Activated B cell treated with CpG ODN at 0.5 μM for 24 hours (primary cell): ENCODE data around the gene MYH1. TPM values are rescaled to one million over a fixed set of nuclear protein-coding genes. Genes with fewer than 3 reads are reported as not detected.

Source experiments
- ATAC-seq: fragments of 200-7000 bp; cut with Tn5 transposase; one replicate; pipeline ENCODE4 v1.10.0; 2021; ENCODE audit warnings: low read depth, mild to moderate bottlenecking, moderate library complexity
- CTCF ChIA-PET: fragments of 350-600 bp; sonication (Branson Sonifier 250); formaldehyde crosslinking; loops from one replicate; lab custom pipeline; 2021; ENCODE audit warnings: antibody characterized with exemption; lab: Charles Lee
- POLR2A ChIA-PET: fragments of 350-600 bp; sonication (Branson Sonifier 250); formaldehyde crosslinking; loops from one replicate; lab custom pipeline; 2021; ENCODE audit warnings: antibody characterized with exemption; lab: Charles Lee
- DNase-seq: peaks from one replicate; pipeline ENCODE4 v3.0.0; 2022
- H3K27ac Mint-ChIP-seq: one replicate; pipeline ENCODE4 v1.8.0; 2020; ENCODE audit warnings: mixed read lengths
- H3K27me3 Mint-ChIP-seq: one replicate; pipeline ENCODE4 v1.8.0; 2021; ENCODE audit warnings: mixed read lengths
- H3K36me3 Mint-ChIP-seq: one replicate; pipeline ENCODE4 v1.8.0; 2021; ENCODE audit warnings: low read depth, mixed read lengths
- H3K4me1 Mint-ChIP-seq: one replicate; pipeline ENCODE4 v1.8.0; 2021; ENCODE audit warnings: mixed read lengths
- H3K4me3 Mint-ChIP-seq: one replicate; pipeline ENCODE4 v1.8.0; 2020; ENCODE audit warnings: mild to moderate bottlenecking, mixed read lengths
- H3K9me3 Mint-ChIP-seq: one replicate; pipeline ENCODE4 v1.8.0; 2020; ENCODE audit warnings: mixed read lengths
- CTCF ChIP-seq: fragments of 200-600 bp; IDR thresholded peaks from one replicate; pipeline ENCODE4 v1.8.0; 2022; ENCODE audit warnings: antibody characterized with exemption, mild to moderate bottlenecking
- intact Hi-C: fragments of 100-400 bp; cut with micrococcal nuclease; formaldehyde crosslinking; loops from one replicate; pipeline ENCODE4 v1.15.1; 2024
- total RNA-seq: library from RNA; stranded (reverse); gene quantifications from 2 replicates; pipeline ENCODE4 v1.2.3, GENCODE V29; 2022

The MYH1 gene
- total RNA-seq, 1 donor from 2014 or later = not detected

GRCh38 chr17:10482252-10482651 lies 36.1 kb downstream of the MYH1 start:
- TF ChIP-seq CTCF = no peak
- DNase-seq (no peak), ATAC-seq (no peak)
- Mint-ChIP-seq H3K27ac (no peak overlapping the region), H3K4me1 (no peaks in the 10 kb centered on the region), H3K4me3 (no peak overlapping the region), H3K9me3 (peaks cover 36% of the 10 kb centered on the region), H3K36me3 (no peaks in the 10 kb centered on the region), H3K27me3 (no peaks in the 10 kb centered on the region)
- ChIA-PET POLR2A (no interaction called here), CTCF (no interaction called here)
- intact Hi-C loops = no loop called here

- ChIA-PET POLR2A (no interaction called here), CTCF (no interaction called here)
- ATAC-seq (no peak), DNase-seq (no peak)
- no peak for TF ChIP-seq CTCF
- Mint-ChIP-seq H3K9me3 (peaks cover 7% of the 10 kb centered on the region), H3K4me1 (no peaks in the 10 kb centered on the region), H3K27ac (no peak overlapping the region), H3K4me3 (no peak overlapping the region), H3K36me3 (no peaks in the 10 kb centered on the region), H3K27me3 (no peaks in the 10 kb centered on the region)
- intact Hi-C loops = no loop called here
Measured at GRCh38 chr17:10477701-10478100, 40.6 kb downstream of the MYH1 start.

GRCh38 chr17:10474536-10474935 lies 43.8 kb downstream of the MYH1 start:
- Mint-ChIP-seq H3K36me3 (no peaks in the 10 kb centered on the region), H3K9me3 (no peaks in the 10 kb centered on the region), H3K27me3 (no peaks in the 10 kb centered on the region), H3K27ac (no peak overlapping the region), H3K4me3 (no peak overlapping the region), H3K4me1 (no peaks in the 10 kb centered on the region)
- no peak for TF ChIP-seq CTCF
- ATAC-seq = no peak
- POLR2A ChIA-PET = no interaction called here
- CTCF ChIA-PET = interaction anchor here (0.6 kb wide), 1 partner anchor 44 kb away, joined by 3 read pairs; no protein-coding TSS in a partner anchor
- no peak for DNase-seq
- intact Hi-C loops = no loop called here

- no peak for TF ChIP-seq CTCF
- POLR2A ChIA-PET = no interaction called here
- intact Hi-C loops = no loop called here
- no peak for ATAC-seq
- no peaks in the 10 kb centered on the region for H3K4me1 Mint-ChIP-seq
- CTCF ChIA-PET = no interaction called here
- H3K9me3 Mint-ChIP-seq = no peaks in the 10 kb centered on the region
- no peak overlapping the region for H3K27ac Mint-ChIP-seq
- no peaks in the 10 kb centered on the region for H3K36me3 Mint-ChIP-seq
- no peak for DNase-seq
- H3K27me3 Mint-ChIP-seq = peaks cover 1% of the 10 kb centered on the region
- H3K4me3 Mint-ChIP-seq = no peak overlapping the region
Measured at GRCh38 chr17:10471858-10472257, 46.5 kb downstream of the MYH1 start.

- DNase-seq (no peak), ATAC-seq (no peak)
- intact Hi-C loops = no loop called here
- TF ChIP-seq CTCF = no peak
- no peaks in the 10 kb centered on the region for H3K4me1 Mint-ChIP-seq
- peaks cover 3% of the 10 kb centered on the region for H3K27me3 Mint-ChIP-seq
- POLR2A ChIA-PET = no interaction called here
- H3K4me3 Mint-ChIP-seq = no peak within 1 kb of the TSS
- CTCF ChIA-PET = no interaction called here
- peaks cover 2% of the 10 kb centered on the region for H3K9me3 Mint-ChIP-seq
- no peak within 1 kb of the TSS for H3K27ac Mint-ChIP-seq
- no peaks in the 10 kb centered on the region for H3K36me3 Mint-ChIP-seq
Measured at GRCh38 chr17:10469459-10469858, 48.9 kb downstream of the MYH1 start, which contains the start of gene MYH4. Gene MYH4, minus strand, starts transcription at chr17:10469559. Its CDS starts 2,814 bp downstream, at chr17:10466745.
